HepG2 (cell line): ENCODE data around the gene PIGO. TPM values are rescaled to one million over a fixed set of nuclear protein-coding genes. Genes with fewer than 3 reads are reported as not detected.

Source experiments
- CBX1 ChIP-seq: IDR thresholded peaks from one replicate; pipeline ENCODE4 v1.6.1; 2016; ENCODE audit warnings: antibody characterized with exemption, low read depth
- FLYWCH1 ChIP-seq: sonication (generic); formaldehyde crosslinking; IDR thresholded peaks from 2 replicates; pipeline ENCODE4 v1.8.1; 2023; ENCODE audit warnings: mild to moderate bottlenecking, missing genetic modification reagents
- HES4 ChIP-seq: sonication (generic); formaldehyde crosslinking; IDR thresholded peaks from 2 replicates; pipeline ENCODE4 v1.9.0; 2021; ENCODE audit warnings: mild to moderate bottlenecking, missing genetic modification reagents, borderline replicate concordance
- KLF12 ChIP-seq: sonication (generic); formaldehyde crosslinking; IDR thresholded peaks from 2 replicates; pipeline ENCODE4 v1.4.0; 2020; ENCODE audit warnings: missing genetic modification reagents, borderline replicate concordance
- MEIS2 ChIP-seq: sonication (generic); formaldehyde crosslinking; IDR thresholded peaks from 2 replicates; pipeline ENCODE4 v1.9.0; 2021; ENCODE audit warnings: mild to moderate bottlenecking, missing genetic modification reagents
- NR2F2 ChIP-seq: IDR thresholded peaks from 2 replicates; pipeline ENCODE4 v1.6.1; 2012; ENCODE audit warnings: low read depth, inconsistent platforms, borderline replicate concordance
- ZFP36L1 ChIP-seq: sonication (generic); formaldehyde crosslinking; IDR thresholded peaks from 2 replicates; pipeline ENCODE4 v1.8.0; 2022; ENCODE audit warnings: mild to moderate bottlenecking, missing genetic modification reagents, moderate library complexity
- ZNF121 ChIP-seq: sonication (generic); formaldehyde crosslinking; IDR thresholded peaks from 2 replicates; pipeline ENCODE4 v1.5.0; 2020; ENCODE audit warnings: mild to moderate bottlenecking, missing genetic modification reagents
- ZNF326 ChIP-seq: sonication (generic); formaldehyde crosslinking; IDR thresholded peaks from 2 replicates; pipeline ENCODE4 v1.4.0; 2020; ENCODE audit warnings: missing genetic modification reagents, borderline replicate concordance
- ZNF451 ChIP-seq: sonication (generic); formaldehyde crosslinking; IDR thresholded peaks from 2 replicates; pipeline ENCODE4 v1.5.0; 2020; ENCODE audit warnings: mild to moderate bottlenecking, missing genetic modification reagents
- ZNF761 ChIP-seq: sonication (generic); formaldehyde crosslinking; conservative IDR thresholded peaks from 2 replicates; pipeline ENCODE4 v1.4.0; 2020; ENCODE audit warnings: mild to moderate bottlenecking, missing genetic modification reagents
- ZNF839 ChIP-seq: sonication (generic); formaldehyde crosslinking; IDR thresholded peaks from 2 replicates; pipeline ENCODE4 v1.4.0; 2020; ENCODE audit warnings: missing genetic modification reagents, mild to moderate bottlenecking, borderline replicate concordance
- ZSCAN20 ChIP-seq: sonication (generic); formaldehyde crosslinking; IDR thresholded peaks from 2 replicates; pipeline ENCODE4 v1.4.0; 2020; ENCODE audit warnings: missing genetic modification reagents, mild to moderate bottlenecking, borderline replicate concordance
- ZSCAN21 ChIP-seq: sonication (generic); formaldehyde crosslinking; IDR thresholded peaks from 2 replicates; pipeline ENCODE4 v1.8.0; 2022; ENCODE audit warnings: mild to moderate bottlenecking, missing genetic modification reagents, moderate library complexity, borderline replicate concordance
- polyA plus RNA-seq, 8 experiments: library from polyadenylated mRNA; depleted of rRNA in 3 of 8; stranded (reverse) in 7 of 8; unstranded in 1 of 8; fragments of >200 nt; fragmentation: Illumina TruSeq in 4 of 8; extraction: Trizol in 4 of 8; gene quantifications; 2 replicates each; pipeline versions ENCODE4 v1.2.1 to v1.2.3, GENCODE V29; 2011 to 2016; ENCODE audit warnings: low read depth in 4 of 8, missing spikeins in 1 of 8, mixed read lengths in 1 of 8; ENCODE audit not compliant: insufficient read depth in 1 of 8
- total RNA-seq, 5 experiments: library from RNA; depleted of rRNA; stranded (reverse); fragments of >200 nt; fragmentation: Illumina TruSeq; extraction: Trizol; gene quantifications; 2 replicates each; pipeline ENCODE4 v1.2.3, GENCODE V29; 2016; ENCODE audit warnings: low read depth in 1 of 5
- TF ChIP-seq, protein P1 (sequence below): sonication (generic); formaldehyde crosslinking; IDR thresholded peaks from 2 replicates; pipeline ENCODE4 v1.4.0; 2020; ENCODE audit warnings: mild to moderate bottlenecking, missing genetic modification reagents
- TF ChIP-seq, protein P2 (sequence below): sonication (generic); formaldehyde crosslinking; IDR thresholded peaks from one replicate; pipeline ENCODE4 v1.5.1; 2020; ENCODE audit warnings: mild to moderate bottlenecking, missing genetic modification reagents; ENCODE audit errors: not compliant biosample characterization
- TF ChIP-seq, protein P3 (sequence below): sonication (generic); formaldehyde crosslinking; IDR thresholded peaks from 2 replicates; pipeline ENCODE4 v1.8.1; 2022; ENCODE audit warnings: low read depth, mild to moderate bottlenecking, missing genetic modification reagents

PIGO gene
- total and polyA plus RNA-seq, 2 of the 13 experiments (the other 11 are each of a cell fraction or from before 2014, with no cell fraction given), result 20.5 to 26.2 TPM

DNA sequence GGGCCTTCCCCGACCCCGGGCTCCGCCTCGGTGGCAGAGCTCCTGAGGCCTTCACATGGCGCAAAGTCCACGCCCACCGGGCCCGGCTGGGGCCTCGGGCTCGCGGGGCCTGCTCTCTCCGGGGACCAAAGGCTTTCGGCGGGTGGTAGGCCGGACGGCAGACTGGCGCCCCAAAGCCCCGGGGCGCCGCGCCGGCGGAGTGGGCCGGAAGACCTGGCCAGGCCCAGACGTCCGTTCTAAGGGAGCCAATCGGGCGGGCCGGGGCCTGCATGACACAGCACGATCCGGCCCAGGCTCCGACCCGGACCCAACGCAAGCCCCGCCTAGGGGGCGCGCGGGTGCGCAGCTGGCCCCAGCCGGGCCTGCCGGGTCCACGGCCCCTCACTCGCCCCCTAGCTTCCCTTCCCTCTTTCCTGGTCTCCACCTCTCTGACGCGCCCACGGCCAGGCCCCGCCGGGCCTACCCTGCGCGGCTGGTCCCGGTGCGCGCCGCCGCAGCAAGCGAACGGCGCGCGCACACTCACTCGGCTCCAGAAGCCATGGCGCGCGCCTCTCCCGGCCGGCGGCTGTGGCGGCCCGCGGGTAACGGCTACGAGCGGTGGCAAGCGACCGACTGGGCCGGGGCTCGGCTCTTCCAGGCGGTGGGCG is 24.5 kb downstream of the PIGO start (continued):
- TF ChIP-seq MEIS2 (CRISPR knock-in tag) (no peak), ZNF839 (CRISPR knock-in tag) (no peak), NR2F2 (no peak), ZSCAN20 (CRISPR knock-in tag) (0 out of 2 replicates have a peak, but pooled peaks have one; percentile 56), CBX1 (no peak), FLYWCH1 (CRISPR knock-in tag) (peak; percentile 29), ZNF121 (CRISPR knock-in tag) (peak; percentile 50; the same call in 1 of the 2 replicates), KLF12 (no peak), ZSCAN21 (CRISPR knock-in tag) (peak; percentile 80; the same call in 1 of the 2 replicates), HES4 (CRISPR knock-in tag) (0 out of 2 replicates have a peak, but pooled peaks have one; percentile 14), ZFP36L1 (CRISPR knock-in tag) (0 out of 2 replicates have a peak, but pooled peaks have one; percentile 16), ZNF326 (CRISPR knock-in tag) (no peak), ZNF761 (CRISPR knock-in tag) (no peak), ZNF451 (CRISPR knock-in tag) (0 out of 2 replicates have a peak, but pooled peaks have one; percentile 3)
- TF ChIP-seq, protein P1, sequence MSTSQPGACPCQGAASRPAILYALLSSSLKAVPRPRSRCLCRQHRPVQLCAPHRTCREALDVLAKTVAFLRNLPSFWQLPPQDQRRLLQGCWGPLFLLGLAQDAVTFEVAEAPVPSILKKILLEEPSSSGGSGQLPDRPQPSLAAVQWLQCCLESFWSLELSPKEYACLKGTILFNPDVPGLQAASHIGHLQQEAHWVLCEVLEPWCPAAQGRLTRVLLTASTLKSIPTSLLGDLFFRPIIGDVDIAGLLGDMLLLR (CRISPR knock-in tag), result no peak
- TF ChIP-seq, protein P2, sequence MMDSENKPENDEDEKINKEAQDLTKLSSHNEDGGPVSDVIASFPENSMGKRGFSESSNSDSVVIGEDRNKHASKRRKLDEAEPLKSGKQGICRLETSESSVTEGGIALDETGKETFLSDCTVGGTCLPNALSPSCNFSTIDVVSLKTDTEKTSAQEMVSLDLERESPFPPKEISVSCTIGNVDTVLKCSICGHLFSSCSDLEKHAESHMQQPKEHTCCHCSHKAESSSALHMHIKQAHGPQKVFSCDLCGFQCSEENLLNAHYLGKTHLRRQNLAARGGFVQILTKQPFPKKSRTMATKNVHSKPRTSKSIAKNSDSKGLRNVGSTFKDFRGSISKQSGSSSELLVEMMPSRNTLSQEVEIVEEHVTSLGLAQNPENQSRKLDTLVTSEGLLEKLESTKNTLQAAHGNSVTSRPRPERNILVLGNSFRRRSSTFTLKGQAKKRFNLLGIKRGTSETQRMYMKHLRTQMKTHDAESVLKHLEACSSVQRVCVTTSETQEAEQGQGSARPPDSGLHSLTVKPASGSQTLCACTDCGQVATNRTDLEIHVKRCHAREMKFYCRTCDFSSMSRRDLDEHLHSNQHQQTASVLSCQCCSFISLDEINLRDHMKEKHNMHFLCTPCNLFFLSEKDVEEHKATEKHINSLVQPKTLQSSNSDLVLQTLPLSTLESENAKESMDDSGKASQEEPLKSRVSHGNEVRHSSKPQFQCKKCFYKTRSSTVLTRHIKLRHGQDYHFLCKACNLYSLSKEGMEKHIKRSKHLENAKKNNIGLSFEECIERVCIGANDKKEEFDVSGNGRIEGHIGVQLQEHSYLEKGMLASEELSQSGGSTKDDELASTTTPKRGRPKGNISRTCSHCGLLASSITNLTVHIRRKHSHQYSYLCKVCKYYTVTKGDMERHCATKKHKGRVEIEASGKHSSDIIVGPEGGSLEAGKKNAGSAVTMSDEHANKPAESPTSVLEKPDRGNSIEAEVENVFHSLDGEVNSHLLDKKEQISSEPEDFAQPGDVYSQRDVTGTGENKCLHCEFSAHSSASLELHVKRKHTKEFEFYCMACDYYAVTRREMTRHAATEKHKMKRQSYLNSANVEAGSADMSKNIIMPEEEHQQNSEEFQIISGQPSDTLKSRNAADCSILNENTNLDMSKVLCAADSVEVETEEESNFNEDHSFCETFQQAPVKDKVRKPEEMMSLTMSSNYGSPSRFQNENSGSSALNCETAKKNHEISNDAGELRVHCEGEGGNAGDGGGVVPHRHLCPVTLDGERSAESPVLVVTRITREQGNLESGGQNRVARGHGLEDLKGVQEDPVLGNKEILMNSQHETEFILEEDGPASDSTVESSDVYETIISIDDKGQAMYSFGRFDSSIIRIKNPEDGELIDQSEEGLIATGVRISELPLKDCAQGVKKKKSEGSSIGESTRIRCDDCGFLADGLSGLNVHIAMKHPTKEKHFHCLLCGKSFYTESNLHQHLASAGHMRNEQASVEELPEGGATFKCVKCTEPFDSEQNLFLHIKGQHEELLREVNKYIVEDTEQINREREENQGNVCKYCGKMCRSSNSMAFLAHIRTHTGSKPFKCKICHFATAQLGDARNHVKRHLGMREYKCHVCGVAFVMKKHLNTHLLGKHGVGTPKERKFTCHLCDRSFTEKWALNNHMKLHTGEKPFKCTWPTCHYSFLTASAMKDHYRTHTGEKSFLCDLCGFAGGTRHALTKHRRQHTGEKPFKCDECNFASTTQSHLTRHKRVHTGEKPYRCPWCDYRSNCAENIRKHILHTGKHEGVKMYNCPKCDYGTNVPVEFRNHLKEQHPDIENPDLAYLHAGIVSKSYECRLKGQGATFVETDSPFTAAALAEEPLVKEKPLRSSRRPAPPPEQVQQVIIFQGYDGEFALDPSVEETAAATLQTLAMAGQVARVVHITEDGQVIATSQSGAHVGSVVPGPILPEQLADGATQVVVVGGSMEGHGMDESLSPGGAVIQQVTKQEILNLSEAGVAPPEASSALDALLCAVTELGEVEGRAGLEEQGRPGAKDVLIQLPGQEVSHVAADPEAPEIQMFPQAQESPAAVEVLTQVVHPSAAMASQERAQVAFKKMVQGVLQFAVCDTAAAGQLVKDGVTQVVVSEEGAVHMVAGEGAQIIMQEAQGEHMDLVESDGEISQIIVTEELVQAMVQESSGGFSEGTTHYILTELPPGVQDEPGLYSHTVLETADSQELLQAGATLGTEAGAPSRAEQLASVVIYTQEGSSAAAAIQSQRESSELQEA (CRISPR knock-in tag), result no peak
- TF ChIP-seq, protein P3, sequence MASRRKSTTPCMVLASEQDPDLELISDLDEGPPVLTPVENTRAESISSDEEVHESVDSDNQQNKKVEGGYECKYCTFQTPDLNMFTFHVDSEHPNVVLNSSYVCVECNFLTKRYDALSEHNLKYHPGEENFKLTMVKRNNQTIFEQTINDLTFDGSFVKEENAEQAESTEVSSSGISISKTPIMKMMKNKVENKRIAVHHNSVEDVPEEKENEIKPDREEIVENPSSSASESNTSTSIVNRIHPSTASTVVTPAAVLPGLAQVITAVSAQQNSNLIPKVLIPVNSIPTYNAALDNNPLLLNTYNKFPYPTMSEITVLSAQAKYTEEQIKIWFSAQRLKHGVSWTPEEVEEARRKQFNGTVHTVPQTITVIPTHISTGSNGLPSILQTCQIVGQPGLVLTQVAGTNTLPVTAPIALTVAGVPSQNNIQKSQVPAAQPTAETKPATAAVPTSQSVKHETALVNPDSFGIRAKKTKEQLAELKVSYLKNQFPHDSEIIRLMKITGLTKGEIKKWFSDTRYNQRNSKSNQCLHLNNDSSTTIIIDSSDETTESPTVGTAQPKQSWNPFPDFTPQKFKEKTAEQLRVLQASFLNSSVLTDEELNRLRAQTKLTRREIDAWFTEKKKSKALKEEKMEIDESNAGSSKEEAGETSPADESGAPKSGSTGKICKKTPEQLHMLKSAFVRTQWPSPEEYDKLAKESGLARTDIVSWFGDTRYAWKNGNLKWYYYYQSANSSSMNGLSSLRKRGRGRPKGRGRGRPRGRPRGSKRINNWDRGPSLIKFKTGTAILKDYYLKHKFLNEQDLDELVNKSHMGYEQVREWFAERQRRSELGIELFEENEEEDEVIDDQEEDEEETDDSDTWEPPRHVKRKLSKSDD (CRISPR knock-in tag), result no peak
